ENCODE data around the gene TBC1D30.

GRCh38 chr12:64909124-64909523, 84.7 kb downstream of the TBC1D30 start:
- TF ChIP-seq, protein P1, sequence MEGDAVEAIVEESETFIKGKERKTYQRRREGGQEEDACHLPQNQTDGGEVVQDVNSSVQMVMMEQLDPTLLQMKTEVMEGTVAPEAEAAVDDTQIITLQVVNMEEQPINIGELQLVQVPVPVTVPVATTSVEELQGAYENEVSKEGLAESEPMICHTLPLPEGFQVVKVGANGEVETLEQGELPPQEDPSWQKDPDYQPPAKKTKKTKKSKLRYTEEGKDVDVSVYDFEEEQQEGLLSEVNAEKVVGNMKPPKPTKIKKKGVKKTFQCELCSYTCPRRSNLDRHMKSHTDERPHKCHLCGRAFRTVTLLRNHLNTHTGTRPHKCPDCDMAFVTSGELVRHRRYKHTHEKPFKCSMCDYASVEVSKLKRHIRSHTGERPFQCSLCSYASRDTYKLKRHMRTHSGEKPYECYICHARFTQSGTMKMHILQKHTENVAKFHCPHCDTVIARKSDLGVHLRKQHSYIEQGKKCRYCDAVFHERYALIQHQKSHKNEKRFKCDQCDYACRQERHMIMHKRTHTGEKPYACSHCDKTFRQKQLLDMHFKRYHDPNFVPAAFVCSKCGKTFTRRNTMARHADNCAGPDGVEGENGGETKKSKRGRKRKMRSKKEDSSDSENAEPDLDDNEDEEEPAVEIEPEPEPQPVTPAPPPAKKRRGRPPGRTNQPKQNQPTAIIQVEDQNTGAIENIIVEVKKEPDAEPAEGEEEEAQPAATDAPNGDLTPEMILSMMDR (IDR thresholded peaks at IDR 0.05) = no peak
- TF ChIP-seq POLR2A (IDR thresholded peaks at IDR 0.05) = no peak
